IMR-90 (cell line): ENCODE results near the gene MOB3B. TPM values are rescaled to one million over a fixed set of nuclear protein-coding genes. Genes with fewer than 3 reads are reported as not detected.

Experiments
- ATAC-seq: fragments of 200-7000 bp; cut with Tn5 transposase; 2 replicates; pipeline ENCODE4 v1.9.1; 2020; ENCODE audit warnings: low read depth, mild to moderate bottlenecking, moderate library complexity
- BruUV-seq: library from RNA; stranded (reverse); fragments of 400-500 nt; replicated peaks from 2 replicates; lab custom pipeline; 2021; lab: Mats Ljungman, UMichigan
- CTCF ChIA-PET: fragments of 300-600 bp; formaldehyde crosslinking; extraction: SDS; loops from one replicate; lab custom pipeline; 2021; ENCODE audit warnings: antibody characterized with exemption; lab: Yijun Ruan, JAX
- POLR2A ChIA-PET: fragments of 300-600 bp; sonication (Branson Sonifier 250); formaldehyde crosslinking; loops from one replicate; lab custom pipeline; 2022; ENCODE audit warnings: antibody characterized with exemption; ENCODE audit not compliant: unreplicated experiment; lab: Charles Lee
- DNase-seq: peaks from one replicate; pipeline ENCODE4 v3.0.0; 2013
- H2AFZ ChIP-seq: replicated peaks from 2 replicates; pipeline ENCODE3; 2013; ENCODE audit warnings: low read length, mild to moderate bottlenecking; ENCODE audit not compliant: poor library complexity
- H2AK5ac ChIP-seq: 2 replicates; pipeline ENCODE4 v1.6.1; 2013; ENCODE audit warnings: low read depth, low read length, inconsistent platforms
- H2AK9ac ChIP-seq: replicated peaks from 2 replicates; pipeline ENCODE3; 2013; ENCODE audit warnings: mild to moderate bottlenecking, low read depth, low read length, moderate library complexity; ENCODE audit not compliant: poor library complexity
- H2BK120ac ChIP-seq: 2 replicates; pipeline ENCODE4 v1.6.1; 2013; ENCODE audit warnings: low read depth, low read length, inconsistent platforms
- H2BK15ac ChIP-seq: 3 replicates; pipeline ENCODE4 v1.6.1; 2013; ENCODE audit warnings: low read depth, low read length, inconsistent platforms
- H2BK20ac ChIP-seq: 2 replicates; pipeline ENCODE4 v1.6.1; 2013; ENCODE audit warnings: low read depth, mild to moderate bottlenecking, inconsistent platforms, low read length, moderate library complexity
- H2BK5ac ChIP-seq: 2 replicates; pipeline ENCODE4 v1.6.1; 2013; ENCODE audit warnings: mild to moderate bottlenecking, low read depth, low read length, inconsistent platforms; ENCODE audit not compliant: poor library complexity, severe bottlenecking
- H3K14ac ChIP-seq: replicated peaks from 2 replicates; pipeline ENCODE4 v1.6.1; 2013; ENCODE audit warnings: low read depth, low read length, inconsistent platforms
- H3K18ac ChIP-seq: 2 replicates; pipeline ENCODE4 v1.6.1; 2013; ENCODE audit warnings: low read depth, low read length, control low read depth
- H3K23ac ChIP-seq: 2 replicates; pipeline ENCODE4 v1.6.1; 2013; ENCODE audit warnings: low read depth, low read length, inconsistent platforms
- H3K27ac ChIP-seq: 2 replicates; pipeline ENCODE4 v1.5.1; 2013; ENCODE audit warnings: mild to moderate bottlenecking, control low read depth, low read length; ENCODE audit not compliant: insufficient read depth
- H3K27me3 ChIP-seq: 2 replicates; pipeline ENCODE4 v1.6.1; 2013; ENCODE audit warnings: low read length; ENCODE audit not compliant: control insufficient read depth, insufficient read depth
- H3K36me3 ChIP-seq: 2 replicates; pipeline ENCODE4 v1.6.1; 2013; ENCODE audit warnings: low read length, mixed read lengths; ENCODE audit not compliant: control insufficient read depth, insufficient read depth
- H3K4ac ChIP-seq: 2 replicates; pipeline ENCODE4 v1.6.1; 2013; ENCODE audit warnings: low read depth, low read length, inconsistent platforms
- H3K4me1 ChIP-seq: 2 replicates; pipeline ENCODE4 v1.6.1; 2013; ENCODE audit warnings: low read length, mixed read lengths; ENCODE audit not compliant: control insufficient read depth, insufficient read depth
- H3K4me2 ChIP-seq: 2 replicates; pipeline ENCODE4 v1.6.1; 2013; ENCODE audit warnings: low read depth, mild to moderate bottlenecking, control low read depth, low read length, moderate library complexity
- H3K4me3 ChIP-seq: 2 replicates; pipeline ENCODE4 v1.5.1; 2013; ENCODE audit warnings: low read depth, mild to moderate bottlenecking, control low read depth, low read length, moderate library complexity; ENCODE audit not compliant: insufficient read depth
- H3K56ac ChIP-seq: 2 replicates; pipeline ENCODE4 v1.6.1; 2013; ENCODE audit warnings: low read length, inconsistent platforms; ENCODE audit not compliant: insufficient read depth; ENCODE audit errors: extremely low read depth
- H3K79me1 ChIP-seq, 2 experiments: 2 replicates each; pipeline ENCODE4 v1.6.1; 2013; ENCODE audit warnings: low read length in 2 of 2, inconsistent platforms in 1 of 2, low read depth in 1 of 2
- H3K9ac ChIP-seq: 2 replicates; pipeline ENCODE4 v1.6.1; 2013; ENCODE audit warnings: low read depth, low read length, control low read depth
- H3K9me1 ChIP-seq: 2 replicates; pipeline ENCODE4 v1.6.1; 2013; ENCODE audit warnings: low read length, inconsistent platforms; ENCODE audit not compliant: insufficient read depth
- H3K9me3 ChIP-seq: 2 replicates; pipeline ENCODE4 v1.6.1; 2013; ENCODE audit warnings: low read length; ENCODE audit not compliant: control insufficient read depth, insufficient read depth
- H4K20me1 ChIP-seq: 2 replicates; pipeline ENCODE4 v1.6.1; 2013; ENCODE audit warnings: low read length, inconsistent platforms; ENCODE audit not compliant: insufficient read depth
- H4K5ac ChIP-seq: 2 replicates; pipeline ENCODE4 v1.6.1; 2013; ENCODE audit warnings: mild to moderate bottlenecking, low read depth, low read length, control low read depth
- H4K8ac ChIP-seq, 2 experiments: 2 replicates each; pipeline ENCODE4 v1.6.1; 2013; ENCODE audit warnings: low read depth in 2 of 2, low read length in 2 of 2, control low read depth in 1 of 2, inconsistent platforms in 1 of 2
- H4K91ac ChIP-seq: 2 replicates; pipeline ENCODE4 v1.6.1; 2013; ENCODE audit warnings: low read depth, low read length, inconsistent platforms; ENCODE audit not compliant: insufficient read depth
- USF2 ChIP-seq: fragments of 150-350 bp; IDR thresholded peaks from 2 replicates; pipeline ENCODE4 v1.6.1; 2017; ENCODE audit warnings: mild to moderate bottlenecking, antibody characterized with exemption, low read length, low read depth
- WGBS, 2 experiments: methylation state at CpG; one replicate each; pipeline versions ENCODE4 v1.1.5 to v1.1.7; 2013; ENCODE audit warnings: missing lambda C conversion rate in 2 of 2; ENCODE audit not compliant: insufficient read length in 1 of 2; ENCODE audit errors: extremely low coverage in 2 of 2; 5-methylcytosine and 5-hydroxymethylcytosine counted together
- dilution Hi-C: fragments of 300-500 bp; cut with HindIII; formaldehyde crosslinking; loops from one replicate; pipeline ENCODE4 v1.14.3; 2018; ENCODE audit warnings: low sequenced_read_pairs; ENCODE audit not compliant: unreplicated experiment
- in situ Hi-C: fragments of 300-500 bp; cut with MboI; formaldehyde crosslinking; loops from 3 replicates; pipeline ENCODE4 v1.14.3; 2019; ENCODE audit warnings: low sequenced_read_pairs, inconsistent platforms, mixed read lengths
- intact Hi-C: fragments of 100-400 bp; cut with micrococcal nuclease; formaldehyde crosslinking; loops from 2 replicates; pipeline ENCODE4 v1.10.0; 2022
- polyA plus RNA-seq, 3 experiments: library from polyadenylated mRNA; depleted of rRNA; stranded (reverse); fragments of >200 nt; gene quantifications; 2 replicates each; pipeline ENCODE4 v1.2.3, GENCODE V29; 2012; ENCODE audit warnings: low replicate concordance in 1 of 3
- total RNA-seq: library from RNA; depleted of rRNA; stranded (reverse); fragments of >200 nt; gene quantifications from 2 replicates; pipeline ENCODE4 v1.2.3, GENCODE V29; 2012

Gene MOB3B
- total and polyA plus RNA-seq, 2 of the 4 experiments (the other 2 are of a cell fraction), result under 0.01 to 0.02 TPM

GRCh38 chr9:27297050-27297449 lies 232.6 kb downstream of the MOB3B start, which contains the start of gene EQTN:
EQTN (minus strand) TSS chr9:27297150; CDS start chr9:27297055, 95 bp downstream.
- H3K36me3 ChIP-seq, result no peaks in the 10 kb centered on the region
- DNase-seq, result no peak
- intact Hi-C loops, result no loop called here
- no peak within 1 kb of the TSS for H2BK15ac ChIP-seq
- no TSS peak for BruUV-seq
- H3K4me2 ChIP-seq, result no peak within 1 kb of the TSS
- ChIA-PET CTCF (no interaction called here), POLR2A (no interaction called here)
- H3K56ac ChIP-seq, result no peak within 1 kb of the TSS
- H2BK120ac ChIP-seq, result no peak within 1 kb of the TSS
- H4K20me1 ChIP-seq, result no peaks in the 10 kb centered on the region
- H3K9me1 ChIP-seq, result no peaks in the 10 kb centered on the region
- in situ Hi-C loops, result no loop called here
- H3K18ac ChIP-seq, result no peak within 1 kb of the TSS
- H3K4ac ChIP-seq, result no peak within 1 kb of the TSS
- H2AFZ ChIP-seq, result no peak within 1 kb of the TSS
- no peak within 1 kb of the TSS for H4K8ac ChIP-seq
- 75% methylated on average over 5 of the region's 7 CpGs; no CpG with 5 or more reads in 1 of the 2 experiments for WGBS, 2 experiments
- no peak within 1 kb of the TSS for H3K4me3 ChIP-seq
- H2AK5ac ChIP-seq, result no peak within 1 kb of the TSS
- H2BK20ac ChIP-seq, result no peak within 1 kb of the TSS
- H2AK9ac ChIP-seq, result no peak within 1 kb of the TSS
- no peak for ATAC-seq
- peaks cover 7% of the 10 kb centered on the region for H3K27me3 ChIP-seq
- no peak within 1 kb of the TSS for H4K91ac ChIP-seq
- H2BK5ac ChIP-seq, result no peak within 1 kb of the TSS
- no peaks in the 10 kb centered on the region for H3K79me1 ChIP-seq
- H3K14ac ChIP-seq, result no peak within 1 kb of the TSS
- dilution Hi-C loops, result no loop called here
- no peaks in the 10 kb centered on the region for H3K4me1 ChIP-seq
- no peak within 1 kb of the TSS for H3K9ac ChIP-seq
- H3K23ac ChIP-seq, result no peak within 1 kb of the TSS
- H3K9me3 ChIP-seq, result no peaks in the 10 kb centered on the region
- H4K5ac ChIP-seq, result no peak within 1 kb of the TSS
- no peak for TF ChIP-seq USF2
- no peak within 1 kb of the TSS for H3K27ac ChIP-seq
